Limb (tissue), 2 donors: ENCODE measurements around the gene PTF1A.

Experiments used
- DNase-seq, 2 donors: peaks; one replicate each; pipeline ENCODE4 v3.0.0-alpha.2; 2016; ENCODE audit errors: extremely low spot score in 2 of 2

The PTF1A gene, protein sequence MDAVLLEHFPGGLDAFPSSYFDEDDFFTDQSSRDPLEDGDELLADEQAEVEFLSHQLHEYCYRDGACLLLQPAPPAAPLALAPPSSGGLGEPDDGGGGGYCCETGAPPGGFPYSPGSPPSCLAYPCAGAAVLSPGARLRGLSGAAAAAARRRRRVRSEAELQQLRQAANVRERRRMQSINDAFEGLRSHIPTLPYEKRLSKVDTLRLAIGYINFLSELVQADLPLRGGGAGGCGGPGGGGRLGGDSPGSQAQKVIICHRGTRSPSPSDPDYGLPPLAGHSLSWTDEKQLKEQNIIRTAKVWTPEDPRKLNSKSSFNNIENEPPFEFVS

GRCh38 chr10:23191764-23192711, at the start of gene PTF1A:
Gene PTF1A, plus strand, starts transcription at chr10:23192312. Its CDS starts 219 bp downstream, at chr10:23192531.
- DNase-seq: peak in 1 of 2 donors; percentile 51

DNA sequence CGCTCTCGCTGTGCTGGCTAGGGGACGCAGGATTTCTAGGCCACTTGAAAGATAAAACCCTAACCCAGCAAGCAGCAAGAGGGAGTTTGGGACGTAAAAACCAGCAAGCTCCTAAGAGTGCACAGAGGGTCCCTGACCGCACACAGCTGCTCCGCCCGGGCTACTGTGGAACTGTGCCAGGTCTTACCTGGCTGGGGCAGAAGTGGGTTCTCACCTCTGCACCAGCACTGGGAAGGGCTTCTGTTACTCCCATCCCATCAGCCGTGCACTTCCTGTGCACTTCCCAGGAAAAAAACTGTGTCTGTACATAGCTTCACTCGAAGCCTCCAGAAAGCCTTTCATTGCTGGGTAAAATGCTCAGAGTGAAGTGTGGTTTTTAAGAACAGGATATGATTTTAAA, 45.9 kb upstream of the PTF1A start:
- no peak for DNase-seq

DNA sequence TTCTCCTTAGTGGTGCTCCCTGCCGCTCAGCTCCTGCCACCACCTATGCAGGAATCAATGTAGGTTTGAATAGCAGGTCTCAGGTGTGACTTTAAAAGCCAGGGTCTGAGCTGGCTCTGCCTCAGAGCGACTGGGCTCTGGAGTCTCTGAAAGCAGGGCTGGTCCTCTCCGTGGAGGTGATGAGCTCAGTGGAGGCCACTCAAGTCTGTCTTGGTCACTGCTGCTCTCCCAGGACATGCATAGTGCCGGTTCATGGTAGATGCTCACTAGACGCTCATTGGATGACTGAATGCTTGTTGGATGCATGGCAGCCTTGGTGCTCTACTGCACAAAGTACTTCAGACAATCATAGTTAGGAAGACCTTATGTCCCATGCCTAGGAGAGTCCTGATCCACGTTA, 45.1 kb upstream of the PTF1A start:
- DNase-seq: no peak

- no peak for DNase-seq
Observed at GRCh38 chr10:23148214-23148613, 43.9 kb upstream of the PTF1A start.

- DNase-seq: peak in 1 of 2 donors; percentile 34
Observed at GRCh38 chr10:23150091-23150490, 42.0 kb upstream of the PTF1A start.

DNA sequence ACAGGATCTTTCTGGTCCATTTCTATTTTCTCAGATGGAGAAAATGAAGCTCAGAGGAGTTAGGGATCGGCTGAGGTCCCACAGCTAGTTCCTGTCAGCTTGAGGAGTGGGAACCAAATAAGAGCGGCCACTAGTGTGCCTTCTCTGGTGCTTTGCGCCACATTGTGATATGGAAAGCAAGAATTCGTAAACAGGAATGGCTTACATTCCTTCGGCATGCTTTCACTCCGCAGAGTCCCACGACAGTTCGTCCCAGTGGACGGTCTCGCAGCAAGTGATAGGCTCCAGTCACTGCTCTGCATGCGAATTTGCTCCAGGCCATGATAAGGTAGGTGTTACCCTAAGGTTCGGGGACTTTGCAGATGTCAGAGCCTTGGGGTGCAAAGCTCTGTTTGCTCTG, 41.5 kb upstream of the PTF1A start:
- DNase-seq: no peak

DNA sequence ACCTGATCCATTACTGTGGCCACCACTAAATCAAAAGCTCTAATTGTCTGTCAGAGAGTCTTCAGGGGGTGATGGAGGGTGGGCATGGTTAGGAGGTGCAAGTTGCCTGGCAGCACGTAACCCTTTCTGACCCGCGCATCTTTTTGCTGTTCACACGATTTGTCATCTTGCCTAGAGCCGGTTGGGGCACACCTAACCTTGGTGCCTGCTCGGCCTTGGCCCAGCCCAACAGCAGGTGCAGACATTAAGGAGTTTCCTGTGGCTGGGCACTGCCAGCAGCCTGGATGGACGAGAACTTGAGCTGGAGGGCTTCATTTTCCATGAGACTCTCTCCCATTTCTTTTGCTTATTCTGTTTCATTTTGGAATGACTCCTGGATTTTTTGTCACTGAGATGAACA, 41.0 kb upstream of the PTF1A start:
- no peak for DNase-seq

- no peak for DNase-seq
Observed at GRCh38 chr10:23155169-23155568, 36.9 kb upstream of the PTF1A start.

DNA sequence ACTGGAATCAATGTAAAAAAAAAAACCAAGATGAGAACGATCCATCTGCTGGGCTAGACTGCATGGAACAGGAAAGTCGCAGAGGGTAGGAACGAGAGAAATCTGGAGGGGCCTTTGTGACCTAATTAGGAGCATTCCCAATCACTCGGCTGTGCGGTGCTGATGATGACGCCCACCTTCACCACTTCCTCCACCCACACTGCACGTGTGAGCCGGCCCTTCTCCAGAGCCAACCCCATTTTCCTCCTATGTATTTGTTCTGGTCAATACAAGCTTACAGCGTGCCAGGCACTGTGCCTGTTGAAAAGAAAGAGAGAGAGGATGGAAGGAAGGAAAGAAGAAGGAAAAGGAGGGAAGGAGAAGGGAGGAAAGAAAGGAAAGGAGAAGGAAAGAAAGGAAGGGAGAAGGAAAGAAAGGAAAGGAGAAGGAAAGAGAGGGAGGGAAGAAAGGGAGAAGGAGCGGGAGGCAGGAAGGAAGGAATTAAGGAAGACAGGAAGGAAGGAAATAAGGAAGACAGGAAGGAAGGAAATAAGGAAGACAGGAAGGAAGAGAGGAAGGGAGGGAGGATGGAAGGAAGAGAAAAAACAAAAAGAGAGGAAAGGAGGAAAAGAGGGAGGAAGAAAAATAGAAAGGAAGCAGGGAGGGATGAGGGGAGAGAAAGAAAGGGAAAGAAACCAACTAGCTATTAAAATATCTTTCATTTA, 35.5 kb upstream of the PTF1A start:
- DNase-seq: no peak

DNA sequence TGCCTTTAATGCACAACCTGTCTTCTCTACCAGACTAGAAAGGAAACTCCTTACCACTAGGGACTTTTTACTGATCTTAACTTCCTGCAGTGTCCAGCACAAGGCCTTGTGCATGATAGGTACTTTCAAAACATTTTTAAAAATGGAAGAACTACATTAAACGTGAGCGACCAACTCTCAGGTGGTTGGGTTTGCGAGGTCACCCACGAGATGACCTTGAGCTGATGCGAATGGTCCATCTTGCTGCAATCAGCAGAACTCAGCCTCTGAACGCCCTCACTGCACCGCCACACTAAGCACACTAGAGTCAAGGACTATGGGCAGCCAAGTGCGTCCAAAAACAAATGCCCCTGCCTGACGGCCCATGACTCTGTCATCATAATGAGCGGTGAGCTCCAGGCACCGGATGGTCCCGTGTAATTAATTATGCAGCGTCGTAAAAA, 34.9 kb upstream of the PTF1A start:
- DNase-seq: no peak

GRCh38 chr10:23157691-23158369, 34.3 kb upstream of the PTF1A start:
- DNase-seq: peak in 1 of 2 donors; percentile 30

DNA sequence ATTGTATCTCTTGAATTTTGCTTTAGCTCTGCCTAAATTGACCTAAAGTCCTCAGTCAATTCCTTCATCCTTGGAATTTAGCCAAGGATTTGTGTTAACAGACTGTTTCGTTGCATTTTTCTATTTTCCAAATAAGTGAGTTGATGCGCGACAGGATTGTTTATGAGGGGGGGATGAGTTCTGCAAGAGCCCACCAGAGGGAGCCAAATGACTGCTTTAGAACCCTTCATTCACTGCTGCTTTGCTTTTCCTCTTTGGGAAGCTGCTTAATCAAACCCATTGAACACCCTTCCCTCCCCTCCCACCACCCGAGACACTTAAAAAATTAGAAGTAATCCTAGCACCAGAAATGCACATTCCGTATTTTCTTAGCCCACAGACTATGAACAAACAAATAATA, 33.7 kb upstream of the PTF1A start:
- DNase-seq: peak; percentile 66 to 68

DNA sequence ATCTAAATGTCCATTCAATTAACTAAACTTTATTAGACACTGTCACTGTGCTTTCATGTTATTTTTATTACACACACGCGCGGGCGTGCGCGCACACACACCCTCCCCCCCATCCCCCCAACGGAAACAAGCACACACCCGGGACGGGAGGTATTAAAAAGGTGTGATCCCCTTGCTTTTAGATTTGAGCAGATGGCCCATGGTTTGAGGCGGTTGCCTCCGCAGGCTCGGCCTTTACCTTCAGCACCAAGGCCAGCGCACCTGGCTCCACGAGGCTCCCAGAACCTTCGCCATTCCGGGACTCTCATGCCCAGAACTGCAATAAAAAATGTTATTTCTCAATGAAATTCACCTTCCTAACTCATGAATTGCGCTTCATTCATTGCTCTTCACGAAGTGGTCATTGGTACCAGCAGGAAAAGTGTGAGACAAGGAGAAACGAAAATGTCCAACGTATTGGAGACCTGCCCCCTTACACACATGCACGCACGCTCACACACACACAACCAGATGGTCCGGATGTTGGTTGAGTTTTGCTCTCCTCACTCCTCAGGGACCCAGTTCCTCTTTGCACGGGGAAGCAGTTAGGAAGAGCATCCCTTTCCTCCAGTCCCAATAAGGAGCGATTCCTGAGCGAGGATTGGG, 20.8 kb upstream of the PTF1A start:
- DNase-seq: peak; percentile 32 to 74

DNA sequence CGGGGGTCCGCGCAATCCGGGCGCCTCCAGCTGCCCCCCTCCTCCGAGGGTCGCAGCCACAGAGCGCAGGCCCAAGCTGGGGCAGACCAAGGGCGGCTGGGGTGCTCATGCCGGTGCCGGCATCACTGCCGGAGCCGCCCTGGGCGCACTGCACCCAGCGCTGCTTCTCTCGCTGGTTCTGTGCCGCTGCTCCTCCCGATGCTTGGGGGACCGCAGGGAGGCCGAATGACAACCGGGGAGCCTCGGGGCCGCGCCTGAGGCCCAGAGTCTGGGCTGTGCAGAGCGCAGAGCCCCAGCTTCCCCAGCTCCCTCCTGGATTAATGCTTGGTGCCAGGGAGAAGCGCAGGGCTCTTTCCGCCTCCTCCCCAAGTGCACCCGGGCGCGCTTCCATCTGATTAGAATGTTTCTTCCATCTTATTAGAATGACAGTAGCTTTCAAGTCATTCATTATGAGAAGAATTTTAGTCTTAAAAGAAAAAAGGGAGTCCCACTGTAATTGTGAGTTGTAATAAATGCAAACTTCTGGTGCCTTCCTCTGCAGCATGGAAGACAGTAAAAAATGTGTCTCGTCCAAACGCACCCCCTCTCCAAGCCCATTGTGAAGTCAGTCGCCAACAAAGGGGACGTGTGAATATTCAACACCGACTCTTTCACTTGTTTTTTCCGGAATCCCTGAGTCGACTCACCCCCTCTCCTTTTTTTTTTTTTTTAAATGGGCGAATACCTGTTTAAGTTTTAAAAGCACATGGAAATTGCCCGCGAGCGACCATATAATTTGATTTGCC, 19.5 kb upstream of the PTF1A start:
- DNase-seq: no peak

DNA sequence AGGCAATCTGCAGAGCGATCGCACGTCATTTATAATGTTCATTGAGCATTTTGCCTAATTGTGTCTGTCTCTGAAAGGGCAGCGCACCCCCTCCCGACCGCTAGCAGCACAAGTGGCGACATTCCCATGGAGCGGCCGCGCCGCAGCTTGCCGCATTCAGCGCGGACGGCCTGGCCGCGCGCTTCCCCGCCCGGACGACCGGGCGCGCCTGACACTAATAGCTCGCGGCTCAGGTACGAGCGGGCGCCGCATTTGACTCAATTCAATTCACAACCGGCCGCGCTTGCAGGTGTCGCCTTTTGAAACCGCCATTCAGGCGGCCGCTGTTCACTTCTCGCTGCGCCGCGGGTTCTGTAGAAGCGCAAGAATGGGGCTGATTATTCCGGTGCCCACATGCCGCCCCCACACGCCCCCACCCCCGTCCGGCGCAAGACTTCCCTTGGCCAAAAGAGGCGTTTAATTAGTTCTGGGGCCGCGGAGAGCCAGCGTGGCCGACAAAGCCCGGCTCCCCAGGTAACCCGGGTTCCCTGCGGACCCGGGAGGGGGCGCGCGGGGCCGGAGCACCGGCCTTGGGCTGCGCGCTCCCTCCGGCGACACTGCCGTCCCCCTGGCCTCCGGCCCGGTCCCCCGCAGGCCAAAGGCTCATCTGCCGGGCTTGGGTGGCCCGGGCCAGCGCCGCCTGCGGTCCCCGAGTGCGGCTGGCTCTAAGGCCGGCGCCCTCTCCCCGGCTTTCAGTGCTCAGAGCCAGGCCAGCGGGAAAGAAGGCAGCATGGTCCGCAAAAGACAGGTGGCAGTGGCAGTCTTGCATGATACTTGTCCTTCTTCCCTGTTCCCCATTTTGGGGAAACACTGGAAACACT, 18.7 kb upstream of the PTF1A start:
- DNase-seq: no peak

DNA sequence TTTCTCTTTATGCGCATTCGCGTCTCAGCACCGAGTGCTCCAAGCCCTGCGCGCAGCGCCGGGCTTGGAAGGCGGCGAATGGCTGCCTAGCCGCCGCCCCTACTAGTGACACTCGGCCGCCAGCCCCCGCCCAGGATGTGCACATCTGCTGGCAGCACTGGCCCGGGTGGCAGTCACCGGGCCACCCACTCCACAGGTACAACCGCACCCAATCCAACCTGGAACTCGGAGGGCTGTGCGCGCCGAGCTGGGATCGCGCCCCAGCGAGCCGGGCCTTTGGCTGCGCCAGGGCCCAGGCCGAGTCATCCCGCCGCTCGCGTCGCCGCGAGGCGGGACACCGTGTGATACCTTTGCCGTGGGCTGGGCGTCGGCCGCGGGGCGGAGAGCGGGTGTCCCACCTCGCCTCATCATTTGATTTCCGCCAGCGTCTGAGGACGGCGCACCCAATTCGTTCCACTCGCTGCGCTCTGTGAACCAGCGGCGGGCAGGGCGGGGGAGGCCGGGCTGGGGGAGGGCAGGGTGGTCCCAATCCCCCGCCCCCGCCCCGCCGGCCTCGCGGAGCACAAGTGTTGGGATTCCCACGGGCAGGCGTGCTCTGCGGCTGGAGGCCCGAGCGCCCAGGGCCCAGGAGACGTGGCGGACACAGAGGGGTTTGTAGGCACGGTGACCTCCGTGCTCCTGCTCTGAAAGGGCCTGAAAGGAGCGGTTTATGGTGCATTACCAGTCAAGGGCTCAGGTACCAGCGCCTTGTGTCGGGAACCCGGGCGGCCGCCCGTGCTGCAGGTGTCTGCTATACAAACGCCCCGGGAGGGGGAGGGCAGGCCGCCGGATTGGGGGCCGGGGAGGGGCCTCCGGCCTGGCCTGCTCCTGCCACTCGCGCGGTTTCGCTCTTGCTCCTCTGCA, 17.8 kb upstream of the PTF1A start:
- DNase-seq: no peak

DNA sequence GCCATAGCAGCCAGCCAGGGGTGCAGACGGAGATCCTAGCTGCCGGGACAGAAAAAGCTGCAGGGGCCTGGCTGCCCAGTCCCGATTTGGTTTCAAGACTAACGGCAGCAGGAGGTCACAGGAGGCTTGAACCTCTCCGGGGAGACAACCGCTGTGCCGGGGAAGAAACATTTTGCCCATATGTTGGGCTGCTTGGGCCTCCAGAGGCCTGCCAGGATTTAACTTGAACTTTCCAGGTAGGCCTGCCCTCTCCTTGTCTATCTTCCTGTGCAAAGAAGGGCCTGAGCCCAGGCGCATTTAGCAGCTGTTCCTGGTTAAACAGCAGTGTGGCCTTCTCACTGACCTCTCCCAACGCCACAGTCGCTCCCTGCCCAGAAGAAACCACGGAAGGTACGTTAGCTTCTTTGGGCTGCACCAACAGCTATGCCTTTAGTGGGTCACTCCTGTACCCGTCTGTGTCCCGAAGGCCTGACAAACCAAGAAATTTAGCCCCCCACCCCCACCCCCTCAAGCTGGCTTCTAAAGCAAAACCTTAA, 17.1 kb upstream of the PTF1A start:
- DNase-seq: no peak

DNA sequence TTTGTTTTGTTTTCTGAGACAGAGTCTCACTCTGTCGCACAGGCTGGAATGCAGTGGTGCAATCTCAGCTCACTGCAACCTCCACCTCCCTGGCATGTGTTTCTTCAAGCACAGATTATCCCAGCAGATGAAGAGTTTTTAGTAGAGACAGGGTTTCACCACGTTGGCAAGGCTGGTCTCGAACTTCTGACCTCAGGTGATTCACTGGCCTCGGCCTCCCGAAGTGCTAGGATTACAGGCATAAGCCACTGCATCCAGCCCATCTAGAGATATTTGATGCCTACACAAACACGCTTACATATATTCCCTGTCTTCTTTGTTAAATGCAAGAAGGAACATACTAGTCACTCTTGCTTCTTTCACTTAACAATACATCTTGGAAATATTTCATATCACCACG, 5.9 kb upstream of the PTF1A start:
- no peak for DNase-seq
